Esophagus squamous epithelium (tissue), 4 donors: Measurements from ENCODE around the gene TRAPPC5.

Experiments used
- CTCF ChIP-seq, 6 experiments: fragments of 450-650 bp in 4 of 6; fragments of 200-600 bp in 2 of 6; sonication (generic) in 2 of 6; IDR thresholded peaks; one replicate each; pipeline ENCODE4 v1.5.1; 2016 to 2019; ENCODE audit warnings: antibody characterized with exemption in 6 of 6, mild to moderate bottlenecking in 4 of 6, moderate library complexity in 4 of 6
- POLR2A ChIP-seq, 4 donors: fragments of 450-650 bp; IDR thresholded peaks; one replicate each; pipeline ENCODE4 v1.6.1; 2017; ENCODE audit warnings: antibody characterized with exemption in 4 of 4, mild to moderate bottlenecking in 4 of 4, moderate library complexity in 3 of 4

DNA sequence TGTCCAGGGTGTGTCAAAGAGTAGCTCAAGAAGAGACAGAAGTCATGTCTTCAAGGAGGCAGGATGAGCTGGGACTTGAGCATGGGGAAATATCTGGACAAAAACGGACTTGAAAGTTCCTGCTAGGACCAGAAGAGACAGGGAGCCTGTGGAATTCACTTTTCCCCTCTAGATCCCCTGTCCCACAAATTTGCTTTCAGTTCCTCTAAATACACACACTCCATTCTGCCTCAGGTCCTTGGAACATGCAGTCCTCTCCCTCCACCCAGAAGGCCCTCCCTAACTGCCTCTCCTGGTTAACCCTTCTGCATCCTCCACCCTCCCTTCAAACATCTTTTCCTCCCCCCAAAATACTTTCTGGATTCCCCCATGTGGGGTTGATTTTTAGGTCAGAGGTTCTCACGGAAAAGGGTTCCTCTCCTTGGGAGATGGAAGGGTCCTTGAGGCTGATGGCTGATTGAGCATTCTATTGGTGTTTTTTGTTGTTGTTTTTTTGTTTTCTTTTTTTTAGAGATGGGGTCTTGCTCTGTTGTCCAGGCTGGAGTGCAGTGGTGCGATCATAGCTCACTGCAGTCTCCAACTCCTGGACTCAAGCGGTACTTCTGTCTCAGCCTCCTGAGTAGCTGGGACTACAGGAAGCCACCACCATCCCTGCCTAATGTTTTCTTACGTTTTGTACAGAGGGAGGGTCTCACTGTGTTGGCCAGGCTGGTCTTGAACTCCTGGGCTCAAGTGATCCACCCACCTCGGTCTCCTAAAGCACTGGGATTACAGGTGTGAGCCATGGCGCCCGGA, 18.7 kb upstream of the TRAPPC5 start:
- no peak for TF ChIP-seq CTCF (IDR thresholded peaks at IDR 0.05)
- no peak for TF ChIP-seq POLR2A (IDR thresholded peaks at IDR 0.05)
